Neural cell (in vitro differentiated cells): ENCODE results near the gene MYCBPAP. TPM values are rescaled to one million over a fixed set of nuclear protein-coding genes. Genes with fewer than 3 reads are reported as not detected.

Experiments used
- H2AFZ ChIP-seq: fragments of 200-600, 300-800 bp; sonication (generic), shearing (Covaris generic); 2 replicates; pipeline ENCODE4 v1.6.0; 2014; ENCODE audit warnings: low read depth, mild to moderate bottlenecking, antibody characterized with exemption, low read length, moderate library complexity
- H3F3A ChIP-seq: fragments of 200-600 bp; shearing (Covaris generic); 2 replicates; pipeline ENCODE4 v1.6.1; 2016; ENCODE audit warnings: mild to moderate bottlenecking, moderate library complexity, mixed read lengths, antibody characterized with exemption, low read length; ENCODE audit not compliant: insufficient read depth, poor library complexity, severe bottlenecking
- H3K27ac ChIP-seq: fragments of 200-600, 300-800 bp; sonication (generic), shearing (Covaris generic); 2 replicates; pipeline ENCODE4 v1.5.1; 2014; ENCODE audit warnings: mild to moderate bottlenecking, low read length, moderate library complexity
- H3K27me3 ChIP-seq: fragments of 300-800, 200-600 bp; sonication (generic), shearing (Covaris generic); 2 replicates; pipeline ENCODE4 v1.6.0; 2014; ENCODE audit warnings: mild to moderate bottlenecking, low read depth, low read length, moderate library complexity; ENCODE audit not compliant: insufficient read depth
- H3K36me3 ChIP-seq: fragments of 300-800, 200-600 bp; sonication (generic), shearing (Covaris generic); 2 replicates; pipeline ENCODE4 v1.5.1; 2014; ENCODE audit warnings: mild to moderate bottlenecking, antibody characterized with exemption, low read length, moderate library complexity; ENCODE audit not compliant: insufficient read depth
- H3K4me2 ChIP-seq: fragments of 300-800, 200-600 bp; sonication (generic), shearing (Covaris generic); 2 replicates; pipeline ENCODE4 v1.6.0; 2014; ENCODE audit warnings: mild to moderate bottlenecking, low read length
- H3K4me3 ChIP-seq: fragments of 300-800, 200-600 bp; sonication (generic), shearing (Covaris generic); 2 replicates; pipeline ENCODE4 v1.5.1; 2014; ENCODE audit warnings: mild to moderate bottlenecking, low read length, moderate library complexity
- H3K79me2 ChIP-seq: fragments of 200-600 bp; shearing (Covaris generic); replicated peaks from 2 replicates; pipeline ENCODE4 v1.6.0; 2014; ENCODE audit warnings: mild to moderate bottlenecking, low read length, moderate library complexity; ENCODE audit not compliant: insufficient read depth
- H3K9ac ChIP-seq: fragments of 300-800, 200-600 bp; sonication (generic), shearing (Covaris generic); 2 replicates; pipeline ENCODE4 v1.6.1; 2016; ENCODE audit warnings: mild to moderate bottlenecking, low read length, mixed read lengths
- H3K9me2 ChIP-seq: fragments of 200-600 bp; shearing (Covaris generic); 2 replicates; pipeline ENCODE4 v1.6.1; 2016; ENCODE audit warnings: mild to moderate bottlenecking, low read length, mixed read lengths; ENCODE audit not compliant: insufficient read depth
- H3K9me3 ChIP-seq: fragments of 200-600, 300-800 bp; sonication (generic), shearing (Covaris generic); 2 replicates; pipeline ENCODE4 v1.6.1; 2016; ENCODE audit warnings: mild to moderate bottlenecking, mixed run types, low read length, moderate library complexity, mixed read lengths
- H4K20me1 ChIP-seq: fragments of 200-600 bp; shearing (Covaris generic); 2 replicates; pipeline ENCODE4 v1.6.1; 2016; ENCODE audit warnings: mild to moderate bottlenecking, mixed run types; ENCODE audit not compliant: insufficient read depth
- CTCF ChIP-seq: fragments of 450-650 bp; IDR thresholded peaks from 2 replicates; pipeline ENCODE4 v1.5.1; 2014; ENCODE audit warnings: antibody characterized with exemption, mild to moderate bottlenecking, moderate library complexity; ENCODE audit not compliant: poor library complexity, severe bottlenecking
- EP300 ChIP-seq: fragments of 450-650 bp; conservative IDR thresholded peaks from 2 replicates; pipeline ENCODE4 v1.6.1; 2014; ENCODE audit warnings: antibody characterized with exemption, mild to moderate bottlenecking, moderate library complexity; ENCODE audit not compliant: poor library complexity, severe bottlenecking
- EZH2 ChIP-seq: fragments of 200-600, 300-800 bp; shearing (Covaris generic), sonication (generic); IDR thresholded peaks from 2 replicates; pipeline ENCODE4 v1.6.1; 2014; ENCODE audit warnings: antibody characterized with exemption, low read length, borderline replicate concordance, mild to moderate bottlenecking; ENCODE audit not compliant: insufficient read depth, poor library complexity, severe bottlenecking
- MXI1 ChIP-seq: fragments of 450-650 bp; conservative IDR thresholded peaks from 2 replicates; pipeline ENCODE4 v1.6.1; 2014; ENCODE audit warnings: antibody characterized with exemption, mild to moderate bottlenecking; ENCODE audit not compliant: poor library complexity, severe bottlenecking
- POLR2AphosphoS5 ChIP-seq: IDR thresholded peaks from 2 replicates; pipeline ENCODE4 v1.6.1; 2012
- RAD21 ChIP-seq: fragments of 450-650 bp; conservative IDR thresholded peaks from 2 replicates; pipeline ENCODE4 v1.6.1; 2014; ENCODE audit warnings: antibody characterized with exemption, mild to moderate bottlenecking, moderate library complexity
- SMC3 ChIP-seq: fragments of 450-650 bp; conservative IDR thresholded peaks from 2 replicates; pipeline ENCODE4 v1.6.1; 2014; ENCODE audit warnings: antibody characterized with exemption, mild to moderate bottlenecking, moderate library complexity; ENCODE audit not compliant: poor library complexity
- TAF1 ChIP-seq: IDR thresholded peaks from 2 replicates; pipeline ENCODE4 v1.6.1; 2012; ENCODE audit warnings: low read depth
- polyA plus RNA-seq: library from polyadenylated mRNA; depleted of rRNA; stranded (reverse); fragments of >200 nt; gene quantifications from 2 replicates; pipeline ENCODE4 v1.2.3, GENCODE V29; 2014
- TF ChIP-seq, protein P1 (sequence below): IDR thresholded peaks from 2 replicates; pipeline ENCODE4 v1.6.1; 2012; ENCODE audit warnings: borderline replicate concordance

Gene MYCBPAP
- polyA plus RNA-seq, 1 donor from 2014 or later, result 0.35 TPM

GRCh38 chr17:50535407-50535806 lies 27.2 kb downstream of the MYCBPAP start (continued):
- TF ChIP-seq, protein P1, sequence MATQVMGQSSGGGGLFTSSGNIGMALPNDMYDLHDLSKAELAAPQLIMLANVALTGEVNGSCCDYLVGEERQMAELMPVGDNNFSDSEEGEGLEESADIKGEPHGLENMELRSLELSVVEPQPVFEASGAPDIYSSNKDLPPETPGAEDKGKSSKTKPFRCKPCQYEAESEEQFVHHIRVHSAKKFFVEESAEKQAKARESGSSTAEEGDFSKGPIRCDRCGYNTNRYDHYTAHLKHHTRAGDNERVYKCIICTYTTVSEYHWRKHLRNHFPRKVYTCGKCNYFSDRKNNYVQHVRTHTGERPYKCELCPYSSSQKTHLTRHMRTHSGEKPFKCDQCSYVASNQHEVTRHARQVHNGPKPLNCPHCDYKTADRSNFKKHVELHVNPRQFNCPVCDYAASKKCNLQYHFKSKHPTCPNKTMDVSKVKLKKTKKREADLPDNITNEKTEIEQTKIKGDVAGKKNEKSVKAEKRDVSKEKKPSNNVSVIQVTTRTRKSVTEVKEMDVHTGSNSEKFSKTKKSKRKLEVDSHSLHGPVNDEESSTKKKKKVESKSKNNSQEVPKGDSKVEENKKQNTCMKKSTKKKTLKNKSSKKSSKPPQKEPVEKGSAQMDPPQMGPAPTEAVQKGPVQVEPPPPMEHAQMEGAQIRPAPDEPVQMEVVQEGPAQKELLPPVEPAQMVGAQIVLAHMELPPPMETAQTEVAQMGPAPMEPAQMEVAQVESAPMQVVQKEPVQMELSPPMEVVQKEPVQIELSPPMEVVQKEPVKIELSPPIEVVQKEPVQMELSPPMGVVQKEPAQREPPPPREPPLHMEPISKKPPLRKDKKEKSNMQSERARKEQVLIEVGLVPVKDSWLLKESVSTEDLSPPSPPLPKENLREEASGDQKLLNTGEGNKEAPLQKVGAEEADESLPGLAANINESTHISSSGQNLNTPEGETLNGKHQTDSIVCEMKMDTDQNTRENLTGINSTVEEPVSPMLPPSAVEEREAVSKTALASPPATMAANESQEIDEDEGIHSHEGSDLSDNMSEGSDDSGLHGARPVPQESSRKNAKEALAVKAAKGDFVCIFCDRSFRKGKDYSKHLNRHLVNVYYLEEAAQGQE, result no peak
- TF ChIP-seq EP300, result no peak
- TF ChIP-seq POLR2AphosphoS5, result no peak

DNA sequence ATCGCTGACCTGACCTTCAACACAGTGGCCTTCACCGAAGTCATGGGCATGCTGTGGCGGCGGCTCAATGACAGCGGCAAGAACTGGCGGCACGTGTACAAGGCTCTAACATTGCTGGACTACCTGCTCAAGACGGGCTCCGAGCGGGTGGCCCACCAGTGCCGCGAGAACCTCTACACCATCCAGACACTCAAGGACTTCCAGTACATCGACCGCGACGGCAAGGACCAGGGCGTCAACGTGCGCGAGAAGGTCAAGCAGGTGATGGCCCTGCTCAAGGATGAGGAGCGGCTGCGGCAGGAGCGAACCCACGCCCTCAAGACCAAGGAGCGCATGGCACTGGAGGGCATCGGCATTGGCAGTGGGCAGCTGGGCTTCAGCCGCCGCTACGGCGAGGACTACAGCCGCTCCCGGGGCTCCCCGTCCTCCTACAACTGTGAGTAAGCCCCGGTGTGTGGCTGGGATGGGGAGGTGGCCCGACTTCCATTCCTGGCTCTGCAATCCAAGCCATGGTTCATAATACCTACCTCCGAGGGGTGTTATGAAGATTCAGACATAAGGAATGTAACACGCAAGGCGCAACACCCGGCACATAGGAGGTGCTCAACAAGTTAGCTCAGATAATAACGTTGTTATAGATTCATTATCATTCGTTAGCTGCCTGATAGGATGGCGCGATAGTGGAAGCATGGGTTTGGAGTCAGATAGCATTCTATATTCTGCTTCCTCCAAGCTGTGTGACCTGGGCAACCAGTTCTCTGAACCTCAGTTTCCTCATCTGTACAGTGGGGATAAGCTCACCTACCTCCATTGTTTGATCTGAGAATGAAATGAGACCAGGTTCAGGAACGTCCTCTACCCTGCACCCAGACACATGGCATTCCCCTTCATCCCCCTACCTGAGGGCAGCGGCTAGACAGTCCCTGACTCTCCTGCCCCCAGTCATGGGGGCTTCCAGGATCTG lies 28.7 kb downstream of the MYCBPAP start:
- TF ChIP-seq TAF1 (no peak), POLR2AphosphoS5 (no peak), EP300 (no peak), CTCF (no peak), MXI1 (no peak), EZH2 (no peak), SMC3 (no peak), RAD21 (no peak)
- TF ChIP-seq, protein P1, result no peak

More for the DNA sequence above, 28.7 kb downstream of the MYCBPAP start:
- no peaks in the 10 kb centered on the region for H3K9me3 ChIP-seq
- no peak overlapping the region for H2AFZ ChIP-seq
- no peaks in the 10 kb centered on the region for H4K20me1 ChIP-seq
- no peak overlapping the region for H3K4me3 ChIP-seq
- H3K36me3 ChIP-seq, result no peaks in the 10 kb centered on the region
- no peaks in the 10 kb centered on the region for H3K79me2 ChIP-seq
- H3F3A ChIP-seq, result no peaks in the 10 kb centered on the region
- H3K9ac ChIP-seq, result no peak overlapping the region
- no peak overlapping the region for H3K27ac ChIP-seq
- H3K27me3 ChIP-seq, result peaks cover 24% of the 10 kb centered on the region
- H3K9me2 ChIP-seq, result no peaks in the 10 kb centered on the region
- H3K4me2 ChIP-seq, result no peak overlapping the region
